Forelimb muscle (tissue), 1 donor: ENCODE measurements around the gene FER. TPM values are rescaled to one million over a fixed set of nuclear protein-coding genes. Genes with fewer than 3 reads are reported as not detected.
"Not testable (repeated sequence)": the region's sequence is repeated elsewhere in the genome, so short reads cannot be mapped to it uniquely, and the experiment has no call there.

Experiments
- DNase-seq: peaks from one replicate; pipeline ENCODE4 v3.0.0-alpha.2; 2013; ENCODE audit warnings: low read depth
- polyA plus RNA-seq: library from polyadenylated mRNA; unstranded; fragments of 120-200 nt; gene quantifications from one replicate; pipeline ENCODE4 v1.2.1, GENCODE V29; 2013; ENCODE audit not compliant: insufficient read length

FER gene
- polyA plus RNA-seq, 1 donor, result 8.9 TPM

- no peak for DNase-seq
Measured at GRCh38 chr5:108957333-108957732, 209.6 kb downstream of the FER start.

DNA sequence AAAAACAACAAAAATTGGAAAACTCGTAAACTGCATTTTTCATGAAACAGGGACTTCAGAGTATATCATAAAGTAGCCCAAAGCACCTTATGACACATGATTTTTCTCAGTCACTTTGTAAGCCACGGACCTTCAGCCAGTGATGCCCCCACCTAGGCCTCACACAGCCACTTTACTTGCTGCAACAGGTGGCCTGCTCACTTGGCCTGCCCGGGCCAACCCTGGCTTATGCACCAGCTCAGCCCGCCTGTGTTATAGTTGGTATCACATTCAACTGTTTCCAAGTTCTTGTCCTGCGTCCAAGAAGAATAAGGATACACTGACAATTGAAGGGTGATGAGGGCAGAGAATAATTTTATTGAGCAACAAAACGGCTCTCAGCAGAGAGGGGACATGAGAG, 219.2 kb downstream of the FER start:
- DNase-seq, result no peak

- no peak for DNase-seq
Measured at GRCh38 chr5:108974594-108974993, 226.9 kb downstream of the FER start.

DNA sequence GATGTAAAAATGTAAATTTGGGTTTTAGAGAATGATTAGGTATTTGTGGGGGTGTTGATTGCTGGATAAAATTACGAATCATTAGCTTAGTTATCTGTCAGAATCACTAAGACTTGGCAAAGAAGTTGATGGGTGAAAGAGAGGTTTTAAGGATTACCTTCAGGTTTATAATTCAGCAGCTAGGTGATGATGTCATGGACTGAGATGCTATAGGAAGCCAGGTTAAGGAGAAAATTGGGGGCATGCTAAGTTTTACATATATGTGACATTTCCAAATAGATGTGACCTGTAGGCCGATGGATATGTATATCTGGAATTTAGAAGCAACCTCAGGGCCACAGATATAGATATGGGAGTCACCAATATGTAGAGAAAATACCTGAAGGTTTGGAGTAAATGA, 228.0 kb downstream of the FER start:
- no peak for DNase-seq

DNA sequence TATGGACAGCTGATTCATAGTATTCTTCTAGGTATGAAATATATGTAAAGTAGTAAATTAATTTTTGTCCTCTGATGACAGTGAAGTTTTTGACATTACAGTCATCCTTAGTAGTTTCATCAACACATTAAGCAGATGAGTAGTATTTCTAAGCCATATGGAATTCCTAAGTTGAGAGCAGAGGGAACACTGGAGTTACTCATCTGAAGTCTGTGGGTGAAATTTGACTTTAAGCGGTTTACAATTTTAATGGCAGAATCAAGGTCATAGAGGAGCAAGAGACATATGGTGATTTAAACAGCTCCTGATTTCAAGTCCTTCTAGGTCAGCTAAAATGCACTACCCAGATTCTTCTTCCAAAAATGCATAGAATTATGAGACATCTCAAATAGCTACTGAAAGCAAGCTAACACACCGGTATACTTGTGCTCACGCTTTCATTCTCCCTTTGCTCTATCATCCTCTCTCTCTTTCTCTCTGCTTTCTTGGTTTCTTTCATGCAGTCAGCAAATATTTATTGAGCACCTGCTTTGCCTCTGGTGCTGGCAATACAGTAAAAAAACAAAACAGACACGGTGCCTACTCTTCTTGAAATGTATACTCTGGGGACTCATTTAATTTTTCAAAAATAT, 235.9 kb downstream of the FER start:
- DNase-seq, result no peak

- no peak for DNase-seq
Measured at GRCh38 chr5:108989761-108990392, 242.2 kb downstream of the FER start.

GRCh38 chr5:108992396-108993085, 244.8 kb downstream of the FER start:
- DNase-seq, result not testable (repeated sequence)

DNA sequence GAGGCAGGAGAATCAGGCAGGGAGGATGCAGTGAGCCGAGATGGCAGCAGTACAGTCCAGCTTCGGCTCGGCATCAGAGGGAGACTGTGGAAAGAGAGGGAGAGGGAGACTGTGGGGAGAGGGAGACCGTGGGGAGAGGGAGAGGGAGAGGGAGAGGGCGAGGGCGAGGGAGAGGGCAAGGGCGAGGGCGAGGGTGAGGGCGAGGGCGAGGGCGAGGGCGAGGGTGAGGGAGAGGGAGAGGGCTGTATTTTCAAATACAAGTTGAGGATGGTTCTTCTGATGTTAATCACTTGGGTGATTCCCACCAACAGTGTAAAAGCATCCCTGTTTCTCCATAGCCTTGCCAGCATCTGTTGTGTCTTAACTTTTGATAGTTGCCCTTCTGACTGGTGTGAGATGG, 245.7 kb downstream of the FER start:
- not testable (repeated sequence) for DNase-seq

- no peak for DNase-seq
Measured at GRCh38 chr5:108997720-108998119, 250.0 kb downstream of the FER start.

DNA sequence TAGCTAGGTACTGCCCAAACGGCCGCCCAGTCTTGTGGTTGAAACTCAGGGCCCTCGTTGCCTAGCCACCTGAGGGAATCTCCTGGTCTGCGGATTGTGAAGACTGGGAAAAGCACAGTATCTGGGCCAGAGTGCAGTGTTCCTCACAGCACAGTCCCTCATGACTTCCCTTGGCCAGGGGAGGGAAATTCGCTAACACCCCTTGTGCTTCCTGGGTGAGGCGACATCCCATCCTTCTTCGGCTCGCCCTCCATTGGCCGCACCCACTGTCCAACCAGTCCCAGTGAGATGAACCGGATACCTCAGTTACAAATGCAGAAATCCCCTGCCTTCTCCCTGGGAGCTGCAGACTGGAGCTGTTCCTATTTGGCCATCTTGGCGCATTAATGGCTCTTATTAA, 250.5 kb downstream of the FER start:
- DNase-seq, result no peak

- no peak for DNase-seq
Measured at GRCh38 chr5:109003928-109004327, 256.2 kb downstream of the FER start.

GRCh38 chr5:109005297-109006009, 257.8 kb downstream of the FER start:
- DNase-seq, result no peak

- DNase-seq, result no peak
Measured at GRCh38 chr5:109006129-109006528, 258.4 kb downstream of the FER start.

GRCh38 chr5:109016300-109016699, 268.6 kb downstream of the FER start:
- no peak for DNase-seq

- DNase-seq, result no peak
Measured at GRCh38 chr5:109022056-109022455, 274.4 kb downstream of the FER start.

DNA sequence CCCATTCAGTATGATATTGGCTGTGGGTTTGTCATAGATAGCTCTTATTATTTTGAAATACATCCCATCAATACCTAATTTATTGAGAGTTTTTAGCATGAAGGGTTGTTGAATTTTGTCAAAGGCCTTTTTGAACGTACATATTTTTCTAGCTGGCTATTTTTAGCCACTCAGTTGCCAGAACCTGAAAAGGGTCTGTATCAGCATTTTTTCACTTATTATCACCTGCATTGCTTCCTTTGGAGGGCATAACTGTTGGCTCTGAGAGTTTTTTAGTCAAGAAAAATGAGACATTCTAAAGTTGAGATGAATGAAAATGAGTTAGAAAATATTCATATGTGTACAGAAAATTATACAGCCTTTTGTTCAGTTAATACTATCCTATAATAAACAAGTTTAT, 278.0 kb downstream of the FER start:
- not testable (repeated sequence) for DNase-seq

GRCh38 chr5:109027983-109028607, 280.4 kb downstream of the FER start:
- no peak for DNase-seq

GRCh38 chr5:109028608-109029299, 281.1 kb downstream of the FER start:
- no peak for DNase-seq

GRCh38 chr5:109029847-109030246, 282.1 kb downstream of the FER start:
- DNase-seq, result no peak

- DNase-seq, result no peak
Measured at GRCh38 chr5:109030360-109031143, 282.9 kb downstream of the FER start.

- DNase-seq, result no peak
Measured at GRCh38 chr5:109034306-109034705, 286.6 kb downstream of the FER start.
